Measurements from ENCODE around the gene LRCOL1.

DNA sequence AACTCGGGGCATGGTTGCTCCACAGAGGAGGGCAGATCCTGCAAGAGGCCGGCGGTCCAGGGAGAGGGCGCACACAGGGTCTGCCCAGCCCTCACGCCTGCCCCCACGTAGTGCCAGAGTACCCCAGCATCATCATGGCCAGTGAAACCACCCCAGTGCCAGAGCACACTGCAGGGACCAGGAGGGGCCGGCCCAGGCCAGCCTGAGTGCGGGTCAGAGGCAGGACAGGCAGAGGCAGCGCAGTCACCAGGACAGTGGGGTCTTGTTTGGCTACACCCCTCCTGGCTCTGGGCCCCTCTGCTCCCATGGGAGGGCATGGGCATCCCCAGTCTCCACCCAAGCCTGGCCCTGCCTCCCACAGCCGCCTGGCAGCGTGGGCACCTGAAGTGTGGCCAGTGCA, 34.7 kb downstream of the LRCOL1 start:
- TF ChIP-seq CTCF (IDR thresholded peaks at IDR 0.05; ENCODE audit: low read length) (no peak), EZH2 (IDR thresholded peaks at IDR 0.05; ENCODE audit: borderline replicate concordance, low read length) (no peak)
